ENCODE data around the gene ATP2A3.

GRCh38 chr17:3956983-3957382 lies 7.3 kb downstream of the ATP2A3 start:
- TF ChIP-seq POLR2A (IDR thresholded peaks at IDR 0.05), result no peak
- no peak for TF ChIP-seq CTCF (IDR thresholded peaks at IDR 0.05)
